Stomach (tissue), 4 donors: Measurements from ENCODE around the gene BCAP29.

Experiments used
- CTCF ChIP-seq, 7 experiments: fragments of 450-650 bp in 4 of 7; fragments of 200-600 bp in 3 of 7; sonication (generic) in 3 of 7; IDR thresholded peaks; one replicate each; pipeline ENCODE4 v1.5.1; 2016 to 2019; ENCODE audit warnings: antibody characterized with exemption in 7 of 7, control low read depth in 2 of 7, mild to moderate bottlenecking in 1 of 7
- POLR2AphosphoS5 ChIP-seq, 3 donors: sonication (generic); formaldehyde crosslinking; IDR thresholded peaks; one replicate each; pipeline ENCODE4 v1.6.1; 2016; ENCODE audit warnings: antibody characterized with exemption in 3 of 3

DNA sequence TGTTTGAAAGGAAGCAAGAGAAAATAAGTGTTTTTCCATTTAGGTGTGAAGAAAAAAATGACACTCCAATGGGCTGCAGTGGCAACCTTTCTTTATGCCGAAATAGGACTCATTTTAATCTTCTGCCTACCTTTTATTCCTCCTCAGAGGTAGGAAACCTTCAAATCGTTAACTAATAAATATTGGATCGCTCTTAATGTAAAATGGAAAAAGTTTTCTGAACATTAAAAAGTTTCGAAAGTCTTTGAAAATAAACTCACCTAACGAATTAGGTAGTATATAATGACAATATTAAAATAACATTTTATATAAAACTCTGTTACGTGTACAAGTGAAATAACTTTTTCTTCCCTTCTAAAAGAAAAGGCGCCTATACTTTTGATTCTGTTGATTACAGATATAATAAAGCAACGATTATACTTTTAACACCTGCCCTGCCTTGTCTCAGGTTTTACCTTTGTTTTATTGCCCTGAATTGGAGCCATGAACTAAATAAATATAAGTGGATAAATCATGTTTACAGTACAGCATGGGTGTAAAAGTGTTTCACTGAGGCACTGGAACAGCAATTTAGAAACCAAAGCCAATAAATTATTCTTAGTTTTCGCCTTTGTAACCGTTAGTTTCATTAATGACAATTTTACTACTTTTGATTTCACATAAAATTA is 804 bp downstream of the BCAP29 start:
- TF ChIP-seq CTCF (IDR thresholded peaks at IDR 0.05) (no peak), POLR2AphosphoS5 (IDR thresholded peaks at IDR 0.05) (no peak)
